Neural progenitor cell (in vitro differentiated cells): ENCODE measurements around the gene AATK.

Experiments used
- CTCF ChIP-seq: fragments of 200-600 bp; sonication (generic); IDR thresholded peaks from 2 replicates; pipeline ENCODE4 v1.5.1; 2017; ENCODE audit warnings: antibody characterized with exemption, mild to moderate bottlenecking
- EZH2 ChIP-seq: fragments of 200-600 bp; sonication (generic); IDR thresholded peaks from 2 replicates; pipeline ENCODE4 v1.6.1; 2017; ENCODE audit warnings: antibody characterized with exemption, mild to moderate bottlenecking, moderate library complexity
- EZH2phosphoT487 ChIP-seq: fragments of 200-600 bp; sonication (generic); IDR thresholded peaks from 2 replicates; pipeline ENCODE4 v1.6.1; 2017; ENCODE audit warnings: antibody characterized with exemption

GRCh38 chr17:81197831-81198490 is 31.9 kb upstream of the AATK start:
- no peak for TF ChIP-seq CTCF
- TF ChIP-seq EZH2: no peak
- no peak for TF ChIP-seq EZH2phosphoT487
